Measurements from ENCODE around the gene DCAF4.
A peak's percentile ranks its signal among the peaks of the same experiment; 100 is the strongest.

The DCAF4 gene

DNA sequence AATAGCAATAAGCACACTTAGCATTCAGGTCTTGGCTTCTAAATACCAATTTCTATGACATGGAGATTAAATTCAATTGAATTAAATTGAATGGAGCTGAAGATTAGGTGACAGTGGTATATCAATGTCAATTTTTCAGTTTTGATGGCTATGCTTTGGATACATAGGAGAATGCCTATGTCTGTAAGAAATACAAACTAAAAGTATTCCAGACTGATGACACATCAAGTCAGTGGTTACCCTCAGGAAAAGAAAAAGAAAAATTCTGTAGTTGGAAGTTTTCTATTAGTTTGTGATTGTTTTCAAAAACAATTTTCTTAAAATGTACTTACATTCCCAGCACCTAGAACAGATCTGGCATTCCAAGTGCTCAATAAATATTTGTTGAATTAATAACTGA, 4.9 kb upstream of the DCAF4 start:
- H3K79me1 ChIP-seq (ENCODE audit: low read length) = peaks cover 9% of the 10 kb centered on the region
- H3K18ac ChIP-seq (ENCODE audit: low read length) = no peak overlapping the region
- no peaks in the 10 kb centered on the region for H3K9me3 ChIP-seq (ENCODE audit: insufficient read depth, low read depth, low read length)
- no peak overlapping the region for H3K23ac ChIP-seq (ENCODE audit: low read length)
- H3K27ac ChIP-seq (ENCODE audit: low read depth, low read length) = no peak overlapping the region
- H3K36me3 ChIP-seq (ENCODE audit: control insufficient read depth in 1 of 2, insufficient read depth in 2 of 2, low read length in 2 of 2) = no peaks in the 10 kb centered on the region
- no peak for DNase-seq
- H2BK12ac ChIP-seq (ENCODE audit: low read length) = no peak overlapping the region
- no peak overlapping the region for H3K4me2 ChIP-seq (ENCODE audit: low read length)
- H4K12ac ChIP-seq (ENCODE audit: low read depth, low read length) = no peak overlapping the region
- no peak overlapping the region for H2AK5ac ChIP-seq (ENCODE audit: low read length)
- no peak overlapping the region for H2BK5ac ChIP-seq (ENCODE audit: low read depth, low read length, poor library complexity)
- no peak overlapping the region for H3K9ac ChIP-seq (ENCODE audit: low read length)
- no peak overlapping the region for H2BK120ac ChIP-seq (ENCODE audit: insufficient read depth, low read length, poor library complexity)
- H2AFZ ChIP-seq (ENCODE audit: insufficient read depth, low read length, poor library complexity) = no peak overlapping the region
- peaks cover 2% of the 10 kb centered on the region for H3K79me2 ChIP-seq (ENCODE audit: control insufficient read depth, insufficient read depth, low read length, poor library complexity)
- no peak overlapping the region for H4K8ac ChIP-seq (ENCODE audit: low read depth, low read length)
- H3K4me3 ChIP-seq (ENCODE audit: low read depth, low read length) = no peak overlapping the region
- no peak overlapping the region for H4K91ac ChIP-seq (ENCODE audit: low read depth, low read length)
- no peaks in the 10 kb centered on the region for H3K27me3 ChIP-seq (ENCODE audit: insufficient read depth, low read length)
- H3K14ac ChIP-seq (ENCODE audit: low read length) = no peak overlapping the region
- H3K4me1 ChIP-seq (ENCODE audit: control insufficient read depth in 1 of 2, insufficient read depth in 2 of 2, low read length in 2 of 2) = peaks cover 6% of the 10 kb centered on the region in 2 experiments
- no peak overlapping the region for H3K4ac ChIP-seq (ENCODE audit: low read depth, low read length)

DNA sequence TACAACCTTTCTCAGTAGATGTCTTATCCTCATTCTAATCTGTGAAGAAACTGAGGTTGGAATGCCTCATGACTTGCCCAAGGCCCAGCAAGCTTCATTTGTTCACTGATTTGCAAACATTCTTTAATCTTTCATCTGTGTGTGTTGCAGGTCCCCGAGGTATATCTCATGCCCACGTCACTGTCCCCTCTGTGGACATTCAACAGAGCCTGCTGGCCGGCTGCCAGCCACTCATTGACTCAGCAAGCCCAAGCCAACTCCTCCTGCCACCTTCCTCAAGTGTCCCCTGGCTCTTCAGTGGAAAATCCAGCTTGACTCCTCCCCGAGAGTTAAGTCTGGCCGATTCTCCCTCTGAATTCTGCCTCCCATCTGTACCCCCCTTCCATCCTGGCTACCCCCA, 1.9 kb upstream of the DCAF4 start:
- no peak overlapping the region for H3K23ac ChIP-seq (ENCODE audit: low read length)
- no CpG with 5 or more reads among the region's 5 CpGs for WGBS (ENCODE audit: extremely low coverage, insufficient coverage, insufficient read length)
- H4K12ac ChIP-seq (ENCODE audit: low read depth, low read length) = no peak overlapping the region

GRCh38 chr14:72925171-72925759, 999 bp upstream of the DCAF4 start:
- whole genome bisulfite sequencing (ENCODE audit: extremely low coverage, insufficient coverage, insufficient read length) = no CpG with 5 or more reads among the region's 22 CpGs
- peak overlapping the region; percentile 68 for H2AFZ ChIP-seq (ENCODE audit: insufficient read depth, low read length, poor library complexity)

More for the DNA sequence above, 1.9 kb upstream of the DCAF4 start:
- H3K4me2 ChIP-seq (ENCODE audit: low read length) = no peak overlapping the region
- H3K79me1 ChIP-seq (ENCODE audit: low read length) = peaks cover 16% of the 10 kb centered on the region
- peak overlapping the region; percentile 40 for H4K91ac ChIP-seq (ENCODE audit: low read depth, low read length)
- no peaks in the 10 kb centered on the region for H3K27me3 ChIP-seq (ENCODE audit: insufficient read depth, low read length)
- peak overlapping the region; percentile 52 for H2BK12ac ChIP-seq (ENCODE audit: low read length)
- H3K9me3 ChIP-seq (ENCODE audit: insufficient read depth, low read depth, low read length) = peaks cover 3% of the 10 kb centered on the region
- no peak overlapping the region for H2BK120ac ChIP-seq (ENCODE audit: insufficient read depth, low read length, poor library complexity)
- H3K4ac ChIP-seq (ENCODE audit: low read depth, low read length) = peak overlapping the region; percentile 15
- no peak overlapping the region for H2AK5ac ChIP-seq (ENCODE audit: low read length)
- H2BK5ac ChIP-seq (ENCODE audit: low read depth, low read length, poor library complexity) = peak overlapping the region; percentile 49
- H3K9ac ChIP-seq (ENCODE audit: low read length) = no peak overlapping the region
- DNase-seq = peak; percentile 90 to 96
- no peak overlapping the region for H3K18ac ChIP-seq (ENCODE audit: low read length)
- no peak overlapping the region for H3K4me3 ChIP-seq (ENCODE audit: low read depth, low read length)
- peaks cover 8% of the 10 kb centered on the region in 2 experiments for H3K4me1 ChIP-seq (ENCODE audit: control insufficient read depth in 1 of 2, insufficient read depth in 2 of 2, low read length in 2 of 2)
- H3K36me3 ChIP-seq (ENCODE audit: control insufficient read depth in 1 of 2, insufficient read depth in 2 of 2, low read length in 2 of 2) = no peaks in the 10 kb centered on the region
- no peak overlapping the region for H3K27ac ChIP-seq (ENCODE audit: low read depth, low read length)
- H3K79me2 ChIP-seq (ENCODE audit: control insufficient read depth, insufficient read depth, low read length, poor library complexity) = peaks cover 6% of the 10 kb centered on the region
- H4K8ac ChIP-seq (ENCODE audit: low read depth, low read length) = peak overlapping the region; percentile 57
- H3K14ac ChIP-seq (ENCODE audit: low read length) = peak overlapping the region; percentile 26
- no peak overlapping the region for H2AFZ ChIP-seq (ENCODE audit: insufficient read depth, low read length, poor library complexity)

GRCh38 chr14:72925815-72926291, 411 bp upstream of the DCAF4 start:
- no peak overlapping the region for H2AK5ac ChIP-seq (ENCODE audit: low read length)
- H2BK12ac ChIP-seq (ENCODE audit: low read length) = no peak overlapping the region
- H4K12ac ChIP-seq (ENCODE audit: low read depth, low read length) = peak overlapping the region; percentile 67
- H3K27me3 ChIP-seq (ENCODE audit: insufficient read depth, low read length) = no peaks in the 10 kb centered on the region
- H3K27ac ChIP-seq (ENCODE audit: low read depth, low read length) = no peak overlapping the region
- no peak overlapping the region for H3K23ac ChIP-seq (ENCODE audit: low read length)
- no CpG with 5 or more reads among the region's 33 CpGs for whole genome bisulfite sequencing (ENCODE audit: extremely low coverage, insufficient coverage, insufficient read length)
- H3K14ac ChIP-seq (ENCODE audit: low read length) = peak overlapping the region; percentile 16
- H4K8ac ChIP-seq (ENCODE audit: low read depth, low read length) = peak overlapping the region; percentile 67
- peaks cover 8% of the 10 kb centered on the region in 2 experiments for H3K4me1 ChIP-seq (ENCODE audit: control insufficient read depth in 1 of 2, insufficient read depth in 2 of 2, low read length in 2 of 2)
- no peak overlapping the region for H2BK5ac ChIP-seq (ENCODE audit: low read depth, low read length, poor library complexity)
- peaks cover 6% of the 10 kb centered on the region for H3K79me2 ChIP-seq (ENCODE audit: control insufficient read depth, insufficient read depth, low read length, poor library complexity)
- no peak for DNase-seq
- no peak overlapping the region for H3K4ac ChIP-seq (ENCODE audit: low read depth, low read length)
- H3K9me3 ChIP-seq (ENCODE audit: insufficient read depth, low read depth, low read length) = peaks cover 3% of the 10 kb centered on the region
- H3K4me2 ChIP-seq (ENCODE audit: low read length) = peak overlapping the region; percentile 83
- H4K91ac ChIP-seq (ENCODE audit: low read depth, low read length) = peak overlapping the region; percentile 37
- peak overlapping the region; percentile 38 for H3K18ac ChIP-seq (ENCODE audit: low read length)
- peak overlapping the region; percentile 72 for H3K4me3 ChIP-seq (ENCODE audit: low read depth, low read length)
- peak overlapping the region; percentile 68 for H2AFZ ChIP-seq (ENCODE audit: insufficient read depth, low read length, poor library complexity)
- peaks cover 0 to 4% of the 10 kb centered on the region in 2 experiments for H3K36me3 ChIP-seq (ENCODE audit: control insufficient read depth in 1 of 2, insufficient read depth in 2 of 2, low read length in 2 of 2)
- H3K79me1 ChIP-seq (ENCODE audit: low read length) = peaks cover 16% of the 10 kb centered on the region
- H2BK120ac ChIP-seq (ENCODE audit: insufficient read depth, low read length, poor library complexity) = no peak overlapping the region
- H3K9ac ChIP-seq (ENCODE audit: low read length) = peak overlapping the region; percentile 68

More at GRCh38 chr14:72925171-72925759, 999 bp upstream of the DCAF4 start:
- Histone ChIP-seq H3K14ac (ENCODE audit: low read length) (no peak overlapping the region), H3K9me3 (ENCODE audit: insufficient read depth, low read depth, low read length) (peaks cover 3% of the 10 kb centered on the region), H2BK12ac (ENCODE audit: low read length) (no peak overlapping the region), H3K4ac (ENCODE audit: low read depth, low read length) (no peak overlapping the region), H4K91ac (ENCODE audit: low read depth, low read length) (peak overlapping the region; percentile 37), H3K9ac (ENCODE audit: low read length) (no peak overlapping the region), H2AK5ac (ENCODE audit: low read length) (no peak overlapping the region), H3K23ac (ENCODE audit: low read length) (no peak overlapping the region), H3K79me2 (ENCODE audit: control insufficient read depth, insufficient read depth, low read length, poor library complexity) (peaks cover 6% of the 10 kb centered on the region), H2BK120ac (ENCODE audit: insufficient read depth, low read length, poor library complexity) (no peak overlapping the region), H3K18ac (ENCODE audit: low read length) (no peak overlapping the region), H4K8ac (ENCODE audit: low read depth, low read length) (peak overlapping the region; percentile 67), H3K4me3 (ENCODE audit: low read depth, low read length) (no peak overlapping the region), H3K4me1 (ENCODE audit: control insufficient read depth in 1 of 2, insufficient read depth in 2 of 2, low read length in 2 of 2) (peaks cover 8% of the 10 kb centered on the region in 2 experiments), H3K36me3 (ENCODE audit: control insufficient read depth in 1 of 2, insufficient read depth in 2 of 2, low read length in 2 of 2) (peaks cover 0 to 4% of the 10 kb centered on the region in 2 experiments), H3K27me3 (ENCODE audit: insufficient read depth, low read length) (no peaks in the 10 kb centered on the region), H3K4me2 (ENCODE audit: low read length) (peak overlapping the region; percentile 83), H2BK5ac (ENCODE audit: low read depth, low read length, poor library complexity) (no peak overlapping the region), H3K79me1 (ENCODE audit: low read length) (peaks cover 16% of the 10 kb centered on the region), H3K27ac (ENCODE audit: low read depth, low read length) (no peak overlapping the region), H4K12ac (ENCODE audit: low read depth, low read length) (no peak overlapping the region)
- no peak for DNase-seq

All from trophoblast cell (in vitro differentiated cells and primary cell).